ENCODE data around the gene OXLD1. TPM values are rescaled to one million over a fixed set of nuclear protein-coding genes. Genes with fewer than 3 reads are reported as not detected.

Gene OXLD1
- total RNA-seq, 1 experiment from 2014 or later, result 54.2 TPM

GRCh38 chr17:81616877-81617276 is 49.5 kb downstream of the OXLD1 start:
- no peak for DNase-seq (ENCODE audit: low read depth)

DNA sequence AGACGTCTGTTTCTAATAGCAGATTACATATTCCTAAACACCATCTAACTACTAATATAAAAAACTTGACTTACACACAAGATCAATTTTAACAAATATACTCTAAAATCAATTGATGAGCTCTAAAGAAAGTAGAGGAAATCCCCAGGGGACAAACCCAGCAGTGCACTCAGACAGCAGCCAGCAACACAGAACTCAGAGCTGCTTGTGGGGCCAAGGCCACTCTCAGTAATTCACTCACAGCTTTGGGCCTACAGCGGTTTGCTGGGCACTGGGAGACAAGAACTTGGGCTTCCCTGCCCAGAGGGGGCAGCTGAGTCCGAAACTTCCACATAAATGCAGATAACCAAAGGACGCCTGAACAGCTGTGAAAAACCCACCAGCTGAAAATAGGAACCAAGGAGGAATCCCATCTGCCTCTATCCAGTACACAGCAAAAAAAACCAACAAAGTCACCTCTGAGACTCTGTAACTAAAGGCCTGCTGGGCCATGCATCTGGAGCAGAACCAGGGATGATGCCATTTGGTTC is 50.9 kb downstream of the OXLD1 start:
- DNase-seq (ENCODE audit: low read depth), result no peak

Other genes starting within 250 kb of the OXLD1 start
- gene ACTG1, start 153.8 kb downstream of the OXLD1 start, total RNA-seq (2014; rRNA removed; shearing (Covaris generic)), result 5,410 and 5,454 TPM in 2 replicates
- gene FSCN2, start 138.2 kb downstream of the OXLD1 start, total RNA-seq (2014; rRNA removed; shearing (Covaris generic)), result 0.17 TPM in 1 of 2 replicates, not detected in the other
- gene FAAP100, start 114.3 kb downstream of the OXLD1 start, total RNA-seq (2014; rRNA removed; shearing (Covaris generic)), result 11.7 TPM in 2 replicates
- 69.6 and 78.5 TPM in 2 replicates for gene NPLOC4, start 29.5 kb downstream of the OXLD1 start, total RNA-seq (2014; rRNA removed; shearing (Covaris generic))
- gene TSPAN10, start 29.4 kb downstream of the OXLD1 start, total RNA-seq (2014; rRNA removed; shearing (Covaris generic)), result 2.3 and 4.5 TPM in 2 replicates
- 2.5 TPM in 1 of 2 replicates, not detected in the other for gene PDE6G, start 10.1 kb downstream of the OXLD1 start, total RNA-seq (2014; rRNA removed; shearing (Covaris generic))
- 60.4 and 68.6 TPM in 2 replicates for gene CCDC137, start 132 bp upstream of the OXLD1 start, total RNA-seq (2014; rRNA removed; shearing (Covaris generic))
- 66.3 and 76.4 TPM in 2 replicates for gene ARL16, start 17.2 kb upstream of the OXLD1 start, total RNA-seq (2014; rRNA removed; shearing (Covaris generic))
- gene HGS, start 17.4 kb upstream of the OXLD1 start, total RNA-seq (2014; rRNA removed; shearing (Covaris generic)), result 179 and 187 TPM in 2 replicates
- gene MRPL12, start 36.8 kb upstream of the OXLD1 start, total RNA-seq (2014; rRNA removed; shearing (Covaris generic)), result 19.3 and 19.9 TPM in 2 replicates
- 43.6 and 52.2 TPM in 2 replicates for gene SLC25A10, start 45.7 kb upstream of the OXLD1 start, total RNA-seq (2014; rRNA removed; shearing (Covaris generic))
- gene GCGR, start 137.5 kb upstream of the OXLD1 start, total RNA-seq (2014; rRNA removed; shearing (Covaris generic)), result not detected in 2 replicates
- gene MCRIP1, start 166.7 kb upstream of the OXLD1 start, total RNA-seq (2014; rRNA removed; shearing (Covaris generic)), result 78.3 and 91.2 TPM in 2 replicates
- not detected in 2 replicates for gene PPP1R27, start 168.4 kb upstream of the OXLD1 start, total RNA-seq (2014; rRNA removed; shearing (Covaris generic))
- 1,181 and 1,293 TPM in 2 replicates for gene P4HB, start 193.9 kb upstream of the OXLD1 start, total RNA-seq (2014; rRNA removed; shearing (Covaris generic))
- 138 and 216 TPM in 2 replicates for gene ARHGDIA, start 204.7 kb upstream of the OXLD1 start, total RNA-seq (2014; rRNA removed; shearing (Covaris generic))
- gene ALYREF, start 225.0 kb upstream of the OXLD1 start, total RNA-seq (2014; rRNA removed; shearing (Covaris generic)), result 376 and 391 TPM in 2 replicates
- 149 and 250 TPM in 2 replicates for gene ANAPC11, start 225.1 kb upstream of the OXLD1 start, total RNA-seq (2014; rRNA removed; shearing (Covaris generic))
- gene NPB, start 235.6 kb upstream of the OXLD1 start, total RNA-seq (2014; rRNA removed; shearing (Covaris generic)), result 0.21 and 0.97 TPM in 2 replicates
- 17.9 and 34.9 TPM in 2 replicates for gene PCYT2, start 244.8 kb upstream of the OXLD1 start, total RNA-seq (2014; rRNA removed; shearing (Covaris generic))